ENCODE results near the gene ME3. TPM values are rescaled to one million over a fixed set of nuclear protein-coding genes. Genes with fewer than 3 reads are reported as not detected.

Gene ME3
- total RNA-seq, 1 donor from 2014 or later: 0.92 TPM

DNA sequence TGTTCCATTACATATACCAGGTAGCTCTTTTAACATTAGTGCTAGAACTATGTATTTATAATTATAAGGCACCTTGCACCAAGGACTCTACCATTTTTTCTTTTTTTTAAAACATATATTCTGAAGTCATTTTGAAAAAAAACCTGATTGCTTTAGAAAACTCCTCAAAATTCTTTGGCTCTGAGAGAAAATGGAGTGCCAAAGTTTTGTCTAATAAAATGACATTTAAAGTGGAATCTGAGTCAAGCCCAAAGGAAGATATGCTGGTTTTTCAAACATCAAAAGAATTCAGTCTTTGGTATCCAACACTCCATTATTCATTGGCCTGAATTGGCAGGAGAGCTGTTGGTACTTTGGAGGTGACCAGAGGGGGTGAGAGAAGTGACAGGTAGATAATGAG lies 116.5 kb downstream of the ME3 start:
- Mint-ChIP-seq H3K4me3 (ENCODE audit: unreplicated experiment) (no peak overlapping the region), H3K27me3 (ENCODE audit: unreplicated experiment) (no peaks in the 10 kb centered on the region), H3K36me3 (ENCODE audit: low read depth, unreplicated experiment) (no peaks in the 10 kb centered on the region), H3K9me3 (ENCODE audit: unreplicated experiment) (no peaks in the 10 kb centered on the region), H3K27ac (ENCODE audit: unreplicated experiment) (no peak overlapping the region), H3K4me1 (ENCODE audit: unreplicated experiment) (peaks cover 18% of the 10 kb centered on the region)
- TF ChIP-seq CTCF (IDR thresholded peaks at IDR 0.05; ENCODE audit: unreplicated experiment): no peak
- DNase-seq (ENCODE audit: low spot score): no peak

DNA sequence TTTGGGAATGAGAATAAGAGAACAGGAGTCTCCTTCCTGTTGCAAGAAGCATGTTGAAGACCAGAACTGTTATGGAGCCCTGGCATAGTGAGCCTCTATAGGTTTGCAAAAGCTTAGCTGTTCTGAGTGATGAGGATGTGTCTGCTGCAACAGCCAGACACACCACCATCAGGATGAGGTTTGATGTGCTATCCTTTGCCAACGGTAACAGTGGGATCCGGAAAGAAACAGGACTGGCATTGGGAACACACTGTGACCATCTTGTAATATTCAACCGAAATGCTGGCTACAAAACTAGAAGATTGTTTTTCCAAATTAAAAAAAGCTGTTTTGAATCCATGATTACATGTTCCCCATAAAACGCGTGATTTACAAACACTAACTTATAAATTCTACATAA lies 117.0 kb downstream of the ME3 start:
- H3K27ac Mint-ChIP-seq (ENCODE audit: unreplicated experiment): no peak overlapping the region
- no peak for TF ChIP-seq CTCF (IDR thresholded peaks at IDR 0.05; ENCODE audit: unreplicated experiment)
- H3K9me3 Mint-ChIP-seq (ENCODE audit: unreplicated experiment): no peaks in the 10 kb centered on the region
- DNase-seq (ENCODE audit: low spot score): no peak
- no peaks in the 10 kb centered on the region for H3K27me3 Mint-ChIP-seq (ENCODE audit: unreplicated experiment)
- H3K4me1 Mint-ChIP-seq (ENCODE audit: unreplicated experiment): peaks cover 18% of the 10 kb centered on the region
- no peaks in the 10 kb centered on the region for H3K36me3 Mint-ChIP-seq (ENCODE audit: low read depth, unreplicated experiment)
- no peak overlapping the region for H3K4me3 Mint-ChIP-seq (ENCODE audit: unreplicated experiment)

- H3K4me1 Mint-ChIP-seq (ENCODE audit: unreplicated experiment): peaks cover 15% of the 10 kb centered on the region
- no peak for DNase-seq (ENCODE audit: low spot score)
- H3K9me3 Mint-ChIP-seq (ENCODE audit: unreplicated experiment): no peaks in the 10 kb centered on the region
- no peak overlapping the region for H3K27ac Mint-ChIP-seq (ENCODE audit: unreplicated experiment)
- peaks cover 1% of the 10 kb centered on the region for H3K27me3 Mint-ChIP-seq (ENCODE audit: unreplicated experiment)
- H3K36me3 Mint-ChIP-seq (ENCODE audit: low read depth, unreplicated experiment): no peaks in the 10 kb centered on the region
- TF ChIP-seq CTCF (IDR thresholded peaks at IDR 0.05; ENCODE audit: unreplicated experiment): no peak
- H3K4me3 Mint-ChIP-seq (ENCODE audit: unreplicated experiment): no peak overlapping the region
Observed at GRCh38 chr11:86553265-86553664, 119.2 kb downstream of the ME3 start.

- Mint-ChIP-seq H3K27ac (ENCODE audit: unreplicated experiment) (no peak overlapping the region), H3K9me3 (ENCODE audit: unreplicated experiment) (no peaks in the 10 kb centered on the region), H3K36me3 (ENCODE audit: low read depth, unreplicated experiment) (no peaks in the 10 kb centered on the region), H3K27me3 (ENCODE audit: unreplicated experiment) (peaks cover 1% of the 10 kb centered on the region), H3K4me3 (ENCODE audit: unreplicated experiment) (no peak overlapping the region), H3K4me1 (ENCODE audit: unreplicated experiment) (peaks cover 18% of the 10 kb centered on the region)
- DNase-seq (ENCODE audit: low spot score): no peak
- TF ChIP-seq CTCF (IDR thresholded peaks at IDR 0.05; ENCODE audit: unreplicated experiment): no peak
Observed at GRCh38 chr11:86551288-86552092, 120.9 kb downstream of the ME3 start.

DNA sequence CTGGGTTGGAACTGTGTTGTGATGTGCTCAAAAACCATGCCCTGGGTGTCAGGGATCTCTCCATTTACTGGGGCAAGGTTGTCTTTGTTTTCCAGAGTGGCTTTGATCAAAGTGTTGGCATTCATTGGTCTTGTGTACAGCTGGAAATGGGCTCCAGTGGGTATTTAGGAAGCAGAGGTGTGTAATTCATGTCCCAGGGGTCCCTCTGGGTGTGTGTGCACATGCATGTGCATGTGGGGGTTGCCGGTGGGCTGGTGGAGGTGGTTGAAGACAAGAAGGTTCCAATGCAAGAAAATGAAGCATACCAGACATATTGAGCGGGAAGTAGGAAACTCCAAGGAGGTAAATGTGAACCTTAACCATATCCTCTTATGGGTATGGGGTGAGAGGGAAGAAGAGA lies 121.7 kb downstream of the ME3 start:
- no peak overlapping the region for H3K4me3 Mint-ChIP-seq (ENCODE audit: unreplicated experiment)
- H3K4me1 Mint-ChIP-seq (ENCODE audit: unreplicated experiment): peaks cover 18% of the 10 kb centered on the region
- no peaks in the 10 kb centered on the region for H3K9me3 Mint-ChIP-seq (ENCODE audit: unreplicated experiment)
- peaks cover 1% of the 10 kb centered on the region for H3K27me3 Mint-ChIP-seq (ENCODE audit: unreplicated experiment)
- TF ChIP-seq CTCF (IDR thresholded peaks at IDR 0.05; ENCODE audit: unreplicated experiment): no peak
- H3K27ac Mint-ChIP-seq (ENCODE audit: unreplicated experiment): no peak overlapping the region
- no peaks in the 10 kb centered on the region for H3K36me3 Mint-ChIP-seq (ENCODE audit: low read depth, unreplicated experiment)
- DNase-seq (ENCODE audit: low spot score): no peak

Data from endothelial cell (in vitro differentiated cells).